ENCODE results near the gene CENPC.
"Not testable (repeated sequence)": the region's sequence is repeated elsewhere in the genome, so short reads cannot be mapped to it uniquely, and the experiment has no call there.

The CENPC gene

DNA sequence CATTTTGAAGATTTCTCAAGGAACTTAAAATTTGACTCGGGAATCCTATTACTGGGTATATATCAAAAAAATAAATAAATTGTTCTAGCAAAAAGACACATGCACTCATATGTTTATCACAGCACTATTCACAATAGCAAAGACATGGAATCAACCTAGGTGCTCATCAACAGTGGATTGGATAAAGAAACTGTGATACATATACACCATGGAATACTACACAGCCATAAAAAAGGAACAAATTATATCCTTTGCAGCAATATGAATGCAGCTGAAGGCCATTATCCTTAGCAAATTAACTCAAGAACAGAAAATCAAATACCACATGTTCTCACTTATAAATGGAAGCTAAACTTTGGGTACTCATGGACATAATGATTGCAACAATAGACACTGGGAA lies 97.4 kb downstream of the CENPC start:
- H2BK5ac ChIP-seq (ENCODE audit: low read depth, low read length, poor library complexity): no peak overlapping the region
- no peak overlapping the region for H3K9ac ChIP-seq (ENCODE audit: low read length)
- H4K91ac ChIP-seq (ENCODE audit: low read depth, low read length): no peak overlapping the region
- DNase-seq: no peak
- H3K79me2 ChIP-seq (ENCODE audit: control insufficient read depth, insufficient read depth, low read length, poor library complexity): no peaks in the 10 kb centered on the region
- no peak overlapping the region for H4K8ac ChIP-seq (ENCODE audit: low read depth, low read length)
- H3K9me3 ChIP-seq (ENCODE audit: insufficient read depth, low read depth, low read length): no peaks in the 10 kb centered on the region
- no peaks in the 10 kb centered on the region for H3K27me3 ChIP-seq (ENCODE audit: insufficient read depth, low read length)
- no peak overlapping the region for H3K4me3 ChIP-seq (ENCODE audit: low read depth, low read length)
- no peaks in the 10 kb centered on the region for H3K4me1 ChIP-seq (ENCODE audit: control insufficient read depth in 1 of 2, insufficient read depth in 2 of 2, low read length in 2 of 2)
- H2BK120ac ChIP-seq (ENCODE audit: insufficient read depth, low read length, poor library complexity): no peak overlapping the region
- no peak overlapping the region for H4K12ac ChIP-seq (ENCODE audit: low read depth, low read length)
- no peak overlapping the region for H3K18ac ChIP-seq (ENCODE audit: low read length)
- no peaks in the 10 kb centered on the region for H3K79me1 ChIP-seq (ENCODE audit: low read length)
- no peak overlapping the region for H3K4ac ChIP-seq (ENCODE audit: low read depth, low read length)
- H3K23ac ChIP-seq (ENCODE audit: low read length): no peak overlapping the region
- no peak overlapping the region for H2AFZ ChIP-seq (ENCODE audit: insufficient read depth, low read length, poor library complexity)
- no peak overlapping the region for H3K14ac ChIP-seq (ENCODE audit: low read length)
- no peak overlapping the region for H3K27ac ChIP-seq (ENCODE audit: low read depth, low read length)
- WGBS (ENCODE audit: extremely low coverage, insufficient coverage, insufficient read length): no CpG with 5 or more reads among the region's 1 CpG
- no peaks in the 10 kb centered on the region for H3K36me3 ChIP-seq (ENCODE audit: control insufficient read depth in 1 of 2, insufficient read depth in 2 of 2, low read length in 2 of 2)
- H2AK5ac ChIP-seq (ENCODE audit: low read length): no peak overlapping the region
- H3K4me2 ChIP-seq (ENCODE audit: low read length): no peak overlapping the region
- H2BK12ac ChIP-seq (ENCODE audit: low read length): no peak overlapping the region

DNA sequence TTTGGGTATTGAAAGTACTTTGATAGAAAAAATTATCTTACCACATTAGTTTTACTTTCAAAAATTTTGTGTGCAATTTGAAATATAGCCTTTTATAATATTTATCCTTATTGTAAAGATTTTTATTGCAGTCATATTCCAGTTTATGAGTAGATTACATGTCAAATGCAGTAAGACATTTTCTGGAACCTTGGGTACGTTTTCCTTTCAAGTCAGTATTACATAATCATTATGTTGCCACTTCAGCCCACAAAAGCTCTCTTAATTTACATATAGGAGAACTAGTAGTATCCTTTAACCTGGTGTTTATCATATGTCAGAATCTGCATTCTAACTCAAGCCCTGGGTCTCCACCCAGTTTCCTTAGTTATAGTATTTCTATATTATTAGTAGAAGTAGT lies 98.5 kb downstream of the CENPC start:
- Histone ChIP-seq H3K14ac (ENCODE audit: low read length) (no peak overlapping the region), H3K18ac (ENCODE audit: low read length) (no peak overlapping the region), H3K4me1 (ENCODE audit: control insufficient read depth in 1 of 2, insufficient read depth in 2 of 2, low read length in 2 of 2) (no peaks in the 10 kb centered on the region), H2BK120ac (ENCODE audit: insufficient read depth, low read length, poor library complexity) (no peak overlapping the region), H2BK12ac (ENCODE audit: low read length) (no peak overlapping the region), H3K36me3 (ENCODE audit: control insufficient read depth in 1 of 2, insufficient read depth in 2 of 2, low read length in 2 of 2) (no peaks in the 10 kb centered on the region), H4K8ac (ENCODE audit: low read depth, low read length) (no peak overlapping the region), H3K4me3 (ENCODE audit: low read depth, low read length) (no peak overlapping the region), H3K4me2 (ENCODE audit: low read length) (no peak overlapping the region), H4K91ac (ENCODE audit: low read depth, low read length) (no peak overlapping the region), H2BK5ac (ENCODE audit: low read depth, low read length, poor library complexity) (no peak overlapping the region), H4K12ac (ENCODE audit: low read depth, low read length) (no peak overlapping the region), H3K9me3 (ENCODE audit: insufficient read depth, low read depth, low read length) (no peaks in the 10 kb centered on the region), H2AK5ac (ENCODE audit: low read length) (no peak overlapping the region), H3K27me3 (ENCODE audit: insufficient read depth, low read length) (no peaks in the 10 kb centered on the region), H3K27ac (ENCODE audit: low read depth, low read length) (no peak overlapping the region), H3K4ac (ENCODE audit: low read depth, low read length) (no peak overlapping the region), H3K79me2 (ENCODE audit: control insufficient read depth, insufficient read depth, low read length, poor library complexity) (no peaks in the 10 kb centered on the region), H3K79me1 (ENCODE audit: low read length) (no peaks in the 10 kb centered on the region), H2AFZ (ENCODE audit: insufficient read depth, low read length, poor library complexity) (no peak overlapping the region), H3K23ac (ENCODE audit: low read length) (no peak overlapping the region), H3K9ac (ENCODE audit: low read length) (no peak overlapping the region)
- no CpG with 5 or more reads among the region's 1 CpG for WGBS (ENCODE audit: extremely low coverage, insufficient coverage, insufficient read length)
- no peak for DNase-seq

DNA sequence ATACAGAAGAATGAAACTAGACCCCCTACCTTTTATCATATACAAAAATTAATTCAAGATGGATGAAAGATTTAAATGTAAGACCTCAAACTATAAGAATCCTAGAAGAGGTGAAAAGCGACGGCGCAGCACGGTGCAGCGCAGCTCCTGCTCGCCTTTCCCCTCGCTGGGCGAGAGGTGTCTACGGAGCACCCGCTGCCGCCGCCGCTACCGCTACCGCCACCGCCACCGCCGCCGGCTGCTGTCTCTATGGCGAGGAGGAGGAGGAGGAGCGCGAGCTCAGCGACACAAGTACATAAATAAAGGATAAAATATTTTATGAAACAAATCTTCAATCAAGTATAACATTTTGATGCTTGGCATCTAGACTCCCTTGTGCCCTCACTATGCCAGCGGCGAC lies 99.4 kb downstream of the CENPC start:
- not testable (repeated sequence) for H3K4me1 ChIP-seq (ENCODE audit: control insufficient read depth in 1 of 2, insufficient read depth in 2 of 2, low read length in 2 of 2); H2BK120ac ChIP-seq (ENCODE audit: insufficient read depth, low read length, poor library complexity); H3K9ac ChIP-seq (ENCODE audit: low read length); H2AK5ac ChIP-seq (ENCODE audit: low read length); H3K36me3 ChIP-seq (ENCODE audit: control insufficient read depth in 1 of 2, insufficient read depth in 2 of 2, low read length in 2 of 2); DNase-seq; H2BK12ac ChIP-seq (ENCODE audit: low read length); H4K8ac ChIP-seq (ENCODE audit: low read depth, low read length); H2BK5ac ChIP-seq (ENCODE audit: low read depth, low read length, poor library complexity); H3K18ac ChIP-seq (ENCODE audit: low read length); H3K79me2 ChIP-seq (ENCODE audit: control insufficient read depth, insufficient read depth, low read length, poor library complexity); H3K4me2 ChIP-seq (ENCODE audit: low read length); H3K14ac ChIP-seq (ENCODE audit: low read length); H3K27ac ChIP-seq (ENCODE audit: low read depth, low read length); H3K27me3 ChIP-seq (ENCODE audit: insufficient read depth, low read length); H3K4ac ChIP-seq (ENCODE audit: low read depth, low read length); H3K23ac ChIP-seq (ENCODE audit: low read length); H3K79me1 ChIP-seq (ENCODE audit: low read length); H4K91ac ChIP-seq (ENCODE audit: low read depth, low read length); H3K4me3 ChIP-seq (ENCODE audit: low read depth, low read length); H2AFZ ChIP-seq (ENCODE audit: insufficient read depth, low read length, poor library complexity); H4K12ac ChIP-seq (ENCODE audit: low read depth, low read length); H3K9me3 ChIP-seq (ENCODE audit: insufficient read depth, low read depth, low read length)
- WGBS (ENCODE audit: extremely low coverage, insufficient coverage, insufficient read length): no CpG with 5 or more reads among the region's 25 CpGs

DNA sequence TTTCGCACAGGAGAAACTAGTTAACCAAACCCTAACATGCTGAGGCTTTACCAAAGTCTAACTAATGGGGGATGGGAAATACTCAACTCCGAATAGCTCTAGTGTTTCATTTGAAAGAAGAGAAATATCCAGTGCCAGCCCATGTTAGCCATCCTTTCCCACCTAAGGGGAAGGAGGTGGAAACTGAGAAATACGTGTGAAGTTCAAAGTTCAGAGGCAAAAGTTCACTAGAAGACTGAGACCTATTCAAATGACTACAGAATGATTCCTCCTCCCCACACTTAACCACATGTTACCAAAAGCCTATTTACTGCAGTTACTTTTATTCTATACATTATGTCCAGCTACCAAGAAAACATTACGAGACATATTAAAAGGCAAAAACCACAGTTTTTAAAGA lies 106.3 kb downstream of the CENPC start:
- Histone ChIP-seq H3K9me3 (ENCODE audit: insufficient read depth, low read depth, low read length) (no peaks in the 10 kb centered on the region), H3K4me1 (ENCODE audit: control insufficient read depth in 1 of 2, insufficient read depth in 2 of 2, low read length in 2 of 2) (no peaks in the 10 kb centered on the region), H4K91ac (ENCODE audit: low read depth, low read length) (no peak overlapping the region), H2BK12ac (ENCODE audit: low read length) (no peak overlapping the region), H4K12ac (ENCODE audit: low read depth, low read length) (no peak overlapping the region), H3K27ac (ENCODE audit: low read depth, low read length) (no peak overlapping the region), H3K18ac (ENCODE audit: low read length) (no peak overlapping the region), H3K9ac (ENCODE audit: low read length) (no peak overlapping the region), H2BK5ac (ENCODE audit: low read depth, low read length, poor library complexity) (no peak overlapping the region), H2AFZ (ENCODE audit: insufficient read depth, low read length, poor library complexity) (no peak overlapping the region), H4K8ac (ENCODE audit: low read depth, low read length) (no peak overlapping the region), H3K4me3 (ENCODE audit: low read depth, low read length) (no peak overlapping the region), H3K14ac (ENCODE audit: low read length) (no peak overlapping the region), H3K79me1 (ENCODE audit: low read length) (no peaks in the 10 kb centered on the region), H3K23ac (ENCODE audit: low read length) (no peak overlapping the region), H3K79me2 (ENCODE audit: control insufficient read depth, insufficient read depth, low read length, poor library complexity) (no peaks in the 10 kb centered on the region), H3K4ac (ENCODE audit: low read depth, low read length) (no peak overlapping the region), H3K27me3 (ENCODE audit: insufficient read depth, low read length) (no peaks in the 10 kb centered on the region), H2BK120ac (ENCODE audit: insufficient read depth, low read length, poor library complexity) (no peak overlapping the region), H2AK5ac (ENCODE audit: low read length) (no peak overlapping the region), H3K36me3 (ENCODE audit: control insufficient read depth in 1 of 2, insufficient read depth in 2 of 2, low read length in 2 of 2) (no peaks in the 10 kb centered on the region), H3K4me2 (ENCODE audit: low read length) (no peak overlapping the region)
- DNase-seq: no peak
- WGBS (ENCODE audit: extremely low coverage, insufficient coverage, insufficient read length): no CpG with 5 or more reads among the region's 4 CpGs
